Upper lobe of left lung (tissue), 4 donors: ENCODE results near the gene COL23A1.

Experiments
- EP300 ChIP-seq, 4 donors: sonication (generic); formaldehyde crosslinking; IDR thresholded peaks; one replicate each; pipeline ENCODE4 v1.5.1; 2017; ENCODE audit warnings: antibody characterized with exemption in 4 of 4, control low read depth in 2 of 4
- POLR2A ChIP-seq, 4 donors: fragments of 450-650 bp; IDR thresholded peaks; one replicate each; pipeline ENCODE4 v1.5.1; 2016 to 2017; ENCODE audit warnings: antibody characterized with exemption in 4 of 4, mild to moderate bottlenecking in 2 of 4
- TF ChIP-seq, protein P1 (sequence below), 6 experiments: fragments of 450-650 bp in 4 of 6; fragments of 200-600 bp in 2 of 6; sonication (generic) in 2 of 6; IDR thresholded peaks; one replicate each; pipeline ENCODE4 v1.5.1; 2016 to 2019; ENCODE audit warnings: antibody characterized with exemption in 6 of 6

DNA sequence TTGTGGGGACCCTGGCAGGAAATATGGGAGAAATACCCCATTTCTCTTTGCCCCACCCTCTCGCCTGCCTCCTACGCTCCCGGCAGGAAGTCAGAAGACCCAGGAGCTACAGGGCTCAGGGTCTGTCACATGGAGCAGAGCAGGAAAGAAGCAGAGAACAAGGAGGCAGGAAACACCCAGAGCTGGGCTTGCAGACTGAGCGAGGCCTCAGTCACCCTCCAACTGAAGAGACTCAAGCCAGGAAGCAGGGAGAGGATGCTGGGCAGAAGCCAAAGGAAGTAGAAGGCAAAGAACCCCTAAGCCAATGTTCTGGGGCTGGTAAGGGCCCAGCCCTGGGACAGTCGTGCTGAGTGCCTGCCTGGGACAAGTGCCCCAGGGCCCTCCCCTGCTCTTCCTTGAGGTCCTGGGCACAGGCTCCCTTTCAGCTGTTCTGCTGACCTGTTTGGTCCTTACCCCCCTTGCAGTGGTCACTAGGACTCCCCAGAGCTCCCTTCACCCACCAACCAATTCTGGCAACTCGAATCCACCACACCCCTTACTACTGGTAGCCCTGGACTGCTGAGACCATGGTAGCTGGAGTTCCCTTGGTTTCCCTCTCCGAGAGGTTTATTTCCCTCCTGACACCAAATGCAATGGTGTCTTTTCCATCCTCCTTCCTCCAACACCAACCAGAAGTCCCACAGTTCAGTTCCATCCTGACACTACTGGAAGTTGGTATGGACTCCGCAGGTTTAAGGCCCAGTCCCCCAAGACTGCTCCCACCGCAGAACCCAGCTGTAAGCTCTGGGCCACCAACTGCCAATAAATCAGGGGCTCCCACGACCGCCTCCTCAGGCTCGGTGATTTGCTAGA is 157.5 kb downstream of the COL23A1 start:
- TF ChIP-seq, protein P1, sequence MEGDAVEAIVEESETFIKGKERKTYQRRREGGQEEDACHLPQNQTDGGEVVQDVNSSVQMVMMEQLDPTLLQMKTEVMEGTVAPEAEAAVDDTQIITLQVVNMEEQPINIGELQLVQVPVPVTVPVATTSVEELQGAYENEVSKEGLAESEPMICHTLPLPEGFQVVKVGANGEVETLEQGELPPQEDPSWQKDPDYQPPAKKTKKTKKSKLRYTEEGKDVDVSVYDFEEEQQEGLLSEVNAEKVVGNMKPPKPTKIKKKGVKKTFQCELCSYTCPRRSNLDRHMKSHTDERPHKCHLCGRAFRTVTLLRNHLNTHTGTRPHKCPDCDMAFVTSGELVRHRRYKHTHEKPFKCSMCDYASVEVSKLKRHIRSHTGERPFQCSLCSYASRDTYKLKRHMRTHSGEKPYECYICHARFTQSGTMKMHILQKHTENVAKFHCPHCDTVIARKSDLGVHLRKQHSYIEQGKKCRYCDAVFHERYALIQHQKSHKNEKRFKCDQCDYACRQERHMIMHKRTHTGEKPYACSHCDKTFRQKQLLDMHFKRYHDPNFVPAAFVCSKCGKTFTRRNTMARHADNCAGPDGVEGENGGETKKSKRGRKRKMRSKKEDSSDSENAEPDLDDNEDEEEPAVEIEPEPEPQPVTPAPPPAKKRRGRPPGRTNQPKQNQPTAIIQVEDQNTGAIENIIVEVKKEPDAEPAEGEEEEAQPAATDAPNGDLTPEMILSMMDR (IDR thresholded peaks at IDR 0.05), result no peak
- TF ChIP-seq EP300 (IDR thresholded peaks at IDR 0.05) (no peak), POLR2A (IDR thresholded peaks at IDR 0.05) (no peak)
